ENCODE data around the gene BRSK2.

- TF ChIP-seq CTCF (IDR thresholded peaks at IDR 0.05 in 4 of 5, conservative IDR thresholded peaks at IDR 0.05 in 1 of 5) (no peak), POLR2A (IDR thresholded peaks at IDR 0.05) (no peak)
Measured at GRCh38 chr11:1461826-1462697, 72.3 kb downstream of the BRSK2 start.
